ENCODE data around the gene MROH7. TPM values are rescaled to one million over a fixed set of nuclear protein-coding genes. Genes with fewer than 3 reads are reported as not detected.

MROH7 gene
- total RNA-seq, 1 experiment from 2014 or later = 0.13 TPM

GRCh38 chr1:54745864-54746263, 104.3 kb downstream of the MROH7 start:
- POLR2A ChIA-PET = interaction anchor here (0.6 kb wide), 1 partner anchor 676 kb away, joined by 3 read pairs; no protein-coding TSS in a partner anchor
- Mint-ChIP-seq H3K4me1 (0 out of 2 replicates have a peak, but pooled peaks cover 2% of the 10 kb centered on the region), H3K27me3 (ENCODE audit: low read depth) (no peaks in the 10 kb centered on the region; the same call in 1 of the 2 replicates), H3K27ac (no peak overlapping the region), H3K9me3 (peaks cover 6% of the 10 kb centered on the region), H3K4me3 (no peak overlapping the region), H3K36me3 (peaks cover 14% of the 10 kb centered on the region)
- no peak for DNase-seq (ENCODE audit: low spot score)
- no peak for TF ChIP-seq ZNF671 (CRISPR knock-in tag; IDR thresholded peaks at IDR 0.05)
- no peak for TF ChIP-seq JUN (CRISPR knock-in tag; IDR thresholded peaks at IDR 0.05)
- TF ChIP-seq GRHL2 (CRISPR knock-in tag; IDR thresholded peaks at IDR 0.05; ENCODE audit: insufficient replicate concordance, severe bottlenecking) = no peak
- no peak for TF ChIP-seq NFYB (CRISPR knock-in tag; conservative IDR thresholded peaks at IDR 0.05; ENCODE audit: low read depth)
- no peak for TF ChIP-seq HMGXB4 (CRISPR knock-in tag; IDR thresholded peaks at IDR 0.05)
- no peak for TF ChIP-seq ZNF219 (CRISPR knock-in tag; IDR thresholded peaks at IDR 0.05; ENCODE audit: borderline replicate concordance)
- no peak for TF ChIP-seq ZNF232 (CRISPR knock-in tag; IDR thresholded peaks at IDR 0.05)
- TF ChIP-seq TEAD1 (CRISPR knock-in tag; IDR thresholded peaks at IDR 0.05) = no peak
- no peak for TF ChIP-seq NR3C1 (CRISPR knock-in tag; conservative IDR thresholded peaks at IDR 0.05; ENCODE audit: low read depth)
- TF ChIP-seq ETV6 (CRISPR knock-in tag; IDR thresholded peaks at IDR 0.05) = no peak
- TF ChIP-seq NFE2L1 (CRISPR knock-in tag; IDR thresholded peaks at IDR 0.05) = no peak
- no peak for TF ChIP-seq ZNF512 (CRISPR knock-in tag; IDR thresholded peaks at IDR 0.05; ENCODE audit: borderline replicate concordance)
- TF ChIP-seq AFF4 (CRISPR knock-in tag; IDR thresholded peaks at IDR 0.05; ENCODE audit: borderline replicate concordance) = no peak
- no peak for TF ChIP-seq ESRRA (CRISPR knock-in tag; IDR thresholded peaks at IDR 0.05; ENCODE audit: borderline replicate concordance)
- no peak for TF ChIP-seq SMAD3 (CRISPR knock-in tag; IDR thresholded peaks at IDR 0.05; ENCODE audit: borderline replicate concordance)
- no peak for TF ChIP-seq E2F4 (CRISPR knock-in tag; IDR thresholded peaks at IDR 0.05; ENCODE audit: borderline replicate concordance, low read depth)
- ATAC-seq = no peak
- CTCF ChIA-PET = no interaction called here

- Mint-ChIP-seq H3K4me3 (no peak overlapping the region), H3K9me3 (peaks cover 6% of the 10 kb centered on the region), H3K4me1 (peaks cover 18% of the 10 kb centered on the region), H3K36me3 (no peaks in the 10 kb centered on the region), H3K27ac (no peak overlapping the region), H3K27me3 (ENCODE audit: low read depth) (no peaks in the 10 kb centered on the region; the same call in 1 of the 2 replicates)
- ChIA-PET POLR2A (no interaction called here), CTCF (no interaction called here)
- no peak for ATAC-seq
- no peak for DNase-seq (ENCODE audit: low spot score)
- no peak for TF ChIP-seq USF2 (CRISPR knock-in tag; IDR thresholded peaks at IDR 0.05)
- no peak for TF ChIP-seq NR1H2 (CRISPR knock-in tag; IDR thresholded peaks at IDR 0.05)
- TF ChIP-seq SOX15 (CRISPR knock-in tag; IDR thresholded peaks at IDR 0.05) = no peak
- TF ChIP-seq ZNF512 (CRISPR knock-in tag; IDR thresholded peaks at IDR 0.05; ENCODE audit: borderline replicate concordance) = no peak
- no peak for TF ChIP-seq E2F1 (CRISPR knock-in tag; IDR thresholded peaks at IDR 0.05)
- TF ChIP-seq GTF2I (CRISPR knock-in tag; conservative IDR thresholded peaks at IDR 0.05) = no peak
- TF ChIP-seq MLX (CRISPR knock-in tag; IDR thresholded peaks at IDR 0.05) = no peak
These were observed 106.7 kb downstream of the MROH7 start for GRCh38 chr1:54748094-54748835.

All from WTC11 (cell line).